Muscle layer of colon (tissue), 2 donors: ENCODE measurements around the gene FAT3.

Source experiments
- H3K27ac ChIP-seq: one replicate; pipeline ENCODE4 v1.7.0; 2013; ENCODE audit warnings: low read depth, mild to moderate bottlenecking, low read length, moderate library complexity
- H3K27me3 ChIP-seq, 2 donors: one replicate each; pipeline ENCODE4 v1.7.0; 2013; ENCODE audit warnings: low read length in 2 of 2, mild to moderate bottlenecking in 2 of 2; ENCODE audit not compliant: insufficient read depth in 2 of 2, control insufficient read depth in 1 of 2
- H3K36me3 ChIP-seq: one replicate; pipeline ENCODE4 v1.7.0; 2013; ENCODE audit warnings: mild to moderate bottlenecking, low read length; ENCODE audit not compliant: insufficient read depth
- H3K4me1 ChIP-seq: one replicate; pipeline ENCODE4 v1.7.0; 2013; ENCODE audit warnings: mild to moderate bottlenecking, low read length; ENCODE audit not compliant: insufficient read depth
- H3K4me3 ChIP-seq, 2 donors: one replicate each; pipeline ENCODE4 v1.7.0; 2013; ENCODE audit warnings: low read length in 2 of 2, low read depth in 1 of 2, mild to moderate bottlenecking in 1 of 2, moderate library complexity in 1 of 2
- H3K9ac ChIP-seq: one replicate; pipeline ENCODE4 v1.7.0; 2013; ENCODE audit warnings: low read length
- H3K9me3 ChIP-seq: one replicate; pipeline ENCODE4 v1.7.0; 2013; ENCODE audit warnings: mild to moderate bottlenecking, low read length
- donor health status: abdominal sarcoma.
- donor health status: Adenocarcinoma of cecum.

The FAT3 gene

DNA sequence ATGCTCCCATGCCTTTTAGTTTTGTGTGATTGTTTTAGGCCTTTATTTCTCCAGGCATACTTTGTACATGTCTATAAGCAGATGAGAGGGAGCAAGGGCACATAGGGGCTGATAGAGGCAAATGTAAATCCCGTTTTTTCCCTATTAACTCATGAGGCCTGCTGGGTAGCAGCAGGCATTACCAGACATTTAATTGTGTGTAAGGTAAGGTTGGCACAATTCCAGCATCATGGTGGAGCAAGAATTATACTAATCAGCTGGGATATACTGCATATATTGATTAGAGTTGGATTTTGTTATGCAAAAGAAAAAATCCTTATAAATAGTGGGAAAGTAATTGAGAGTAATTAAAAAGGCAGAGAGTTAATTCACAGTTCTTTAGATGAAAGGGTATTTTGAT lies 12.2 kb downstream of the FAT3 start:
- H3K4me3 ChIP-seq = no peak overlapping the region
- no peak overlapping the region for H3K27ac ChIP-seq
- no peaks in the 10 kb centered on the region for H3K36me3 ChIP-seq
- no peak overlapping the region for H3K9ac ChIP-seq
- H3K4me1 ChIP-seq = no peaks in the 10 kb centered on the region
- H3K27me3 ChIP-seq = no peaks in the 10 kb centered on the region
- H3K9me3 ChIP-seq = no peaks in the 10 kb centered on the region

DNA sequence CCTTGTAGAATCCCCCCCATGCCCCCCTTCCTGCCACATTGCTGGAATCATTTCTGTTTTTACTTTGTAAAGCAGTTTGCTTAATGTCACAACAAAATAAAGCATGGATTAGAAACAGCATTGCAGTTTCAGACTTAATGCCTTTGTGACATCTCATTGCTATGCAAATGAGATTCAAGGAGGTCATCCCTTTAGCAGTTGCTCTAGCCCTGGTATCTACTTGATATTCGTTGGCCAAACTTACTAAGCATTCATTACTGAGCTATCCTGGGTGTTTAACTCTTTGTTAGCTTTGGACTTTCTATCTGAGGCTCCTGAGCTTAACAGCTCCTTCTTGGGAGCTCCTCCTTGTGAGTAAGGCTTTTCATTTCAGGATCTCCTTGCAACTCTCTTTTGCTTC lies 16.3 kb downstream of the FAT3 start:
- Histone ChIP-seq H3K4me1 (no peaks in the 10 kb centered on the region), H3K9me3 (no peaks in the 10 kb centered on the region), H3K36me3 (no peaks in the 10 kb centered on the region), H3K4me3 (no peak overlapping the region), H3K27me3 (no peaks in the 10 kb centered on the region), H3K9ac (no peak overlapping the region), H3K27ac (no peak overlapping the region)

DNA sequence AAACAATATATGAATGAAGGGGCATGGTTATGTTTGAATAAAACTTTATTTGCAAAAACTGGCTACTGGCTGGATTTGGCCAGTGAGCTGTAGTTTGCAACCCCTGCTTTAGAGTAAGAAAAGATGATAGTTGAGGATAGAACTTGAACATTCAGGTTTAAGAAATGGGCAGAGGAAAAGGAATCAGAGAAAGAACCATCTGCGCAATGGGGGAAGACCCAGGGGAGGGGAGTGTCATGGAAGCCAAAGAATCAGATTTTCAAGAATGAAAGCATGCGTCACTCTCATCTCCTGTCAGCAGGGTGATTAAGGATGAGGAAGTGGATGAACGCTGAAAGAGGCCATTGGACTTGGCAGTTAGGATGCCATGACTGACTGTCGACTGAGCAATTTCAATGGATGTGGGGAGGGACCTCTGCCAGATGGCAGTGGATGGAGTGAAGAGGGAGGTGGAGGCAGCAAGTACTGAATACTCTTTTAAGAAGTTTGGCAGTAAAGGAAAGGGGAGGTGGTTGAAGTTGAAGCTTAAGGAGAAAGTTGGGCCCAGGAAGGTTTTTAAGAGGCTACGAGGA lies 21.2 kb downstream of the FAT3 start:
- no peak overlapping the region for H3K9ac ChIP-seq
- no peaks in the 10 kb centered on the region for H3K9me3 ChIP-seq
- no peaks in the 10 kb centered on the region for H3K4me1 ChIP-seq
- no peaks in the 10 kb centered on the region for H3K27me3 ChIP-seq
- H3K27ac ChIP-seq = no peak overlapping the region
- H3K4me3 ChIP-seq = no peak overlapping the region
- no peaks in the 10 kb centered on the region for H3K36me3 ChIP-seq

DNA sequence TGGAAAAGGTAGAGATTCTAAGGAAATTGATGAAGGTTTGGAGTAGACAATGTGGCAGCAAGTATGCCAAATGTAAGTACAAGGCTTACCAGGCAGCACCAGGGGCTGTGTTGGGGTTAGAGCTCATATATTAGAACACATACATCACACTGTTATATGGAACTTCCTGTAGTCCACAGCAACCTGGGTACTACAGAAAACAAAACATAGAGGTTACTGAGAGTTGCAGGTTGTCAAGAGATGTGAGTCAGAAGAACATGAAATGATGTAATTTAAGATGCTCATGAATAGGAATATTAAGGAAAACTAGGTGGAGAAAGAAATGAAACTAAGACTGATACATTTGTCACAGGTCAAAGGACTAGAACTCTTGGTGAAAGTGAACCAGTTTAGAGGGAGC lies 22.0 kb downstream of the FAT3 start:
- H3K27ac ChIP-seq = no peak overlapping the region
- H3K36me3 ChIP-seq = no peaks in the 10 kb centered on the region
- H3K4me1 ChIP-seq = no peaks in the 10 kb centered on the region
- H3K9me3 ChIP-seq = no peaks in the 10 kb centered on the region
- H3K27me3 ChIP-seq = no peaks in the 10 kb centered on the region
- H3K4me3 ChIP-seq = no peak overlapping the region
- no peak overlapping the region for H3K9ac ChIP-seq

DNA sequence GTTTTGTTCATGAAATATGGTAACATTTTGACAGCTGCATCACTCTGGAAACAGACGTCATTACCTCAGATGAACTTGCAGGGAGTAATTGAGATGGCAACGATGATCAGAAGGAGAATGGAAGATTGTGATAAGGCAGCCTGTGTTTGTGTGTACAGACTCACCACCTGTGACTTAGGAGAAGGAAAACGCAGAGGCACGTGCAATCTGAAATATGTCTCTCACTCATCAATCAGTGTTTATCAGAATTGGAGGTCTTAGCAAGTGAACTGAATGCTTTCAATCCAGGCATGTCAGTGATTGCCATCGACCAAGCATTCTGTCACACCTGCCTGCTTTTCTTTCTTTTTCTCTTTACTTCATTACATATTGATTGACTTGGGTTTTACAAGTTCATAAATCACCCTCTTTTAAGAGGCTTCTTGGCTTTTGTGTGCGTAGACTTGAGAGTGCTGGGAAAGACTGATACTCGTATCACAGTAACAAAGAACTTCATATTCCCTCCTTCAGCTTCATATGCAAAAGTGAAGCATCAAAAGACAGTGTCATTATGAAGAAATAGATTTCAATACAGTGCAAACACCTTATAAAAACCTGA lies 24.6 kb downstream of the FAT3 start:
- H3K36me3 ChIP-seq = no peaks in the 10 kb centered on the region
- no peak overlapping the region for H3K4me3 ChIP-seq
- no peak overlapping the region for H3K27ac ChIP-seq

DNA sequence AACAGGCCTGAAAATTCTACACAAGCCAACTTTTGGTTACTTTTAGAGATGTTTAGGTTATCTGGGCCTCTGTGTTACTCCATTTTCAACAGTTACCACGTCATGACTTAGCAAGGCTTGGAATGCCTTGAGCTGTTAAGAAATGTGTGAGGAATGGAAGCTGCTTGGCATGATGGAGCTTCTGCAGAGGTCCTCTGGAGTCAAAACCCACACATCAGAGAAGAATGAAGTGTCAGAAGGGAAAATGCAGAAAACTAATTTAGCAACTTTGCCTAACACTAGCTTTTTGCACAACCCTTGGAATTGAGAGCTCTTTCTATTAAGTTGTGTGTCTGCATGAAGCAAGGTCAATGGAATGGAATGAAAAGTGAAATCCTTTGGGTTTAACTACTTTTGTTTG lies 27.4 kb downstream of the FAT3 start:
- no peaks in the 10 kb centered on the region for H3K4me1 ChIP-seq
- no peaks in the 10 kb centered on the region for H3K9me3 ChIP-seq
- no peak overlapping the region for H3K9ac ChIP-seq
- H3K27me3 ChIP-seq = no peaks in the 10 kb centered on the region
- H3K4me3 ChIP-seq = no peak overlapping the region
- H3K27ac ChIP-seq = no peak overlapping the region
- no peaks in the 10 kb centered on the region for H3K36me3 ChIP-seq

More for the DNA sequence above, 24.6 kb downstream of the FAT3 start:
- H3K27me3 ChIP-seq = no peaks in the 10 kb centered on the region
- H3K4me1 ChIP-seq = no peaks in the 10 kb centered on the region
- H3K9ac ChIP-seq = no peak overlapping the region
- no peaks in the 10 kb centered on the region for H3K9me3 ChIP-seq

DNA sequence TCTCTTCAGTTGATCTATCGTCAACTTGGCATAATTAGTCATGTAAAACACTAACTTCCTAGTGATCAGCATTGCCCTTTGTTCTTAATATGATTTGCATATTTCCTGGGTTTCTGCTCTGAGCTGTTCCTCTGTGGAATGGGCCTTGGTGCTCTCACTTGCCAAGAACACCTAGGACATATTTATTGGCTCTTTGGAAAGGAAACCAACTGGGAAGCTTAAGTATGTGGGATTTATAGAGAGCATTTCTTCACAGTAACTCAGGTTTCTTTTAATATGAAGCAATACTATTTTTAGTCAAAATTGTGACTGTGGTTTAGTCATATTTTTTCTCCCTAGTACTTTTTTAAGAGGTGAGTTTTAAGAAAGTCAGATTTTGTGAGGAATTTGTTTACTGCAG lies 28.8 kb downstream of the FAT3 start:
- H3K36me3 ChIP-seq = no peaks in the 10 kb centered on the region
- no peaks in the 10 kb centered on the region for H3K4me1 ChIP-seq
- no peak overlapping the region for H3K4me3 ChIP-seq
- no peaks in the 10 kb centered on the region for H3K27me3 ChIP-seq
- no peaks in the 10 kb centered on the region for H3K9me3 ChIP-seq
- no peak overlapping the region for H3K9ac ChIP-seq
- H3K27ac ChIP-seq = no peak overlapping the region

DNA sequence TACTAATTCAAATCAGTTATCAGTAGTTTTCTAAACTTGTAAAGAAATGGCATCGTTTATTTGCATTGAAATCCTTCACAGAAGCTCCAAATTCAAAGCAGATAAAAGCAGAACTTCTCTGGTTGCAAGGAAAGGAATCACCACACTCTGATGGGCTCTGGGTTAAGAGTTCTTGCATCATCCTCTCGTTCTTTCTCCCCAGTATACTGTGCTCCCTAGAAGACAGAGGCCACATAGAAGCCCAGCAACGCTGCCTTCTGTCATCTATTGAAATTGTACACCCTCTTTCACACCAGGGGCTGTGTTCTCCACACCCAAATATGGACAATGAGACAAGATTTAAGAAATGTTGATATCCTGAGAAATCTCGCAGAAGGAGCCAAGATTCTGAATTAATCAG lies 29.3 kb downstream of the FAT3 start:
- H3K36me3 ChIP-seq = no peaks in the 10 kb centered on the region
- no peak overlapping the region for H3K9ac ChIP-seq
- no peaks in the 10 kb centered on the region for H3K4me1 ChIP-seq
- H3K27ac ChIP-seq = no peak overlapping the region
- H3K4me3 ChIP-seq = no peak overlapping the region
- no peaks in the 10 kb centered on the region for H3K9me3 ChIP-seq
- no peaks in the 10 kb centered on the region for H3K27me3 ChIP-seq

DNA sequence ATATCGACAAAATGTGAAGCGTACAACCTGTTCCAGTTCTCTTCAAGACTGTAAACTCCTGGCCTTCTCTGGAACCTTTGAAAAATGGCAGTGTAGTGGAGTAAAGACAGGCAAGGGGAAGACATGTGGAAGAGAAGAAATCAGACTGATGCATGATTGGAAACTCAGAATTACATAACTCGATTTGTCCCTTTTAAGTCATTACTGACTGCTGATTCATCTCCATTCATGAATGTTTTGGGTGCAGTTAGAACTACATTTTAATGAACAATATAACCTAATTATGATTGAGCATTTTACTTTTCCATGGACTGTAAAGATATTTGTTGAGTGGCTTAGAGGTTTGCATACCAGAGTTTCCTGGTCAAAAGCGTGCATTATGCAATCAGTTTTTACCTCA lies 32.9 kb downstream of the FAT3 start:
- no peak overlapping the region for H3K27ac ChIP-seq
- no peak overlapping the region for H3K4me3 ChIP-seq
- H3K36me3 ChIP-seq = no peaks in the 10 kb centered on the region
- no peaks in the 10 kb centered on the region for H3K27me3 ChIP-seq
- H3K9me3 ChIP-seq = no peaks in the 10 kb centered on the region
- no peaks in the 10 kb centered on the region for H3K4me1 ChIP-seq
- no peak overlapping the region for H3K9ac ChIP-seq

DNA sequence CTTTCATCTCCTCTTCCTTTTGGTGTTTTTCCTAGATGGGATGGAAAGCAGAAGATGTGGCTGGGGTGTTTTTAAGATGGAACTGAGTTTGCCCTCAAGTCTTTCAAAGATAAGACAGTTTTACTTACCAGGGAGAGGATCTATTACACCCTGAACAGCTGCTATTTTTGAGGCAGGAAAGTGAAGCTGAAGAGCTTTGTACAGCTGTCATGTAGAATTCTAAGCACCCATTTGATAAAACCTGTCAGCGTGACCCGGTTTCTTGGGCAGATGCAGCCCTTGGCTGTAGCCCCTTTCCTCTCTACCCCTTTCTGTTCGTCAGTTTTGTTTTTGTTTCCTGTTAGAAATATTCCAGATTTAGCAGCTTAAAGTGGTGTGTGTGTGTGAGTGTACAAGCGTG lies 35.2 kb downstream of the FAT3 start:
- no peaks in the 10 kb centered on the region for H3K9me3 ChIP-seq
- H3K36me3 ChIP-seq = no peaks in the 10 kb centered on the region
- H3K27me3 ChIP-seq = no peaks in the 10 kb centered on the region
- no peak overlapping the region for H3K27ac ChIP-seq
- no peaks in the 10 kb centered on the region for H3K4me1 ChIP-seq
- no peak overlapping the region for H3K9ac ChIP-seq
- no peak overlapping the region for H3K4me3 ChIP-seq

DNA sequence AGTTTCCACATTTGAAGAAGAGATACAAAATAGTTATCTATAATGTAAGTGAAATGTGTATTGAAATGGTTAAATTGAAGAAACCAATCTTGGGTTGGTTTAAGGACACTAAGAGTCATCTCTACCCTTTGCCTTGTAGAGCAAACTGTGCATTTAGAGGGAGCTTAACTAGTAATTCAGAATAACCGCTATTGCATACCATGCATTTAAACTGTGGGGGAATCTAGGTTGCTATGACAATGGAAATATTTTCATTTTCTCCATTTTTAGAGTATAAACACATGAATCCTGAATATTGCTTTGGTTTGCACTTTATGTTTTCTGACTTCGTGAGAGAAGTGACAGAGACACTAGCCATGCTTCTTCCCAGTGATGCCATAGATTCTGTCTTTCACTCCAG lies 39.7 kb downstream of the FAT3 start:
- H3K27me3 ChIP-seq = no peaks in the 10 kb centered on the region

DNA sequence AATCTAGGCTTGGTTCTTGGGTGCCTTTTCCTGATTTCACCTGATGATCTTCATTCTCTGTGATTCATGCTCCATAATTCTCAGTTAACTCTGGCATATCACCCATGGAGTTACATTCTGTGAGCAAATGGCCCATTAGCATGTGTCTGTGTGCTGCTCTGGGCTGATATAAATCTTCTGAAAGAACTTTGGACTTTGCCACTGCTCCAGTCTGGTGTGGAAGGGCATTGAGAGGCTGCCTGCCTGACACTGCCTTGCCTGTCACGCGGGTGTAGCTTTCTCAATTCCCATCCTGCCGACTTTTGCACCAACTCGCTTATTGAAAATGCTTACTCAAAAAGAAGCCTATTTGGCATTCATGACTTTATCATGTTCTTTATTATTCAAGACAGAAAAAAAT lies 42.2 kb downstream of the FAT3 start:
- Histone ChIP-seq H3K9ac (no peak overlapping the region), H3K36me3 (no peaks in the 10 kb centered on the region), H3K4me3 (no peak overlapping the region), H3K9me3 (no peaks in the 10 kb centered on the region), H3K27ac (no peak overlapping the region), H3K27me3 (no peaks in the 10 kb centered on the region), H3K4me1 (no peaks in the 10 kb centered on the region)

More for the DNA sequence above, 39.7 kb downstream of the FAT3 start:
- no peak overlapping the region for H3K27ac ChIP-seq
- no peak overlapping the region for H3K4me3 ChIP-seq
- H3K9ac ChIP-seq = no peak overlapping the region
- no peaks in the 10 kb centered on the region for H3K9me3 ChIP-seq
- no peaks in the 10 kb centered on the region for H3K4me1 ChIP-seq
- H3K36me3 ChIP-seq = no peaks in the 10 kb centered on the region
